K562 treated with DMSO at 1 percent for 4 hours (cell line): Measurements from ENCODE around the gene PDX1. TPM values are rescaled to one million over a fixed set of nuclear protein-coding genes. Genes with fewer than 3 reads are reported as not detected.

Experiments used
- total RNA-seq: library from RNA; unstranded; fragments of 300-600 nt; gene quantifications from 2 replicates; pipeline ENCODE4 v1.2.3, GENCODE V29; 2022; ENCODE audit not compliant: insufficient read depth

PDX1 gene
- total RNA-seq, result not detected in 2 replicates

DNA sequence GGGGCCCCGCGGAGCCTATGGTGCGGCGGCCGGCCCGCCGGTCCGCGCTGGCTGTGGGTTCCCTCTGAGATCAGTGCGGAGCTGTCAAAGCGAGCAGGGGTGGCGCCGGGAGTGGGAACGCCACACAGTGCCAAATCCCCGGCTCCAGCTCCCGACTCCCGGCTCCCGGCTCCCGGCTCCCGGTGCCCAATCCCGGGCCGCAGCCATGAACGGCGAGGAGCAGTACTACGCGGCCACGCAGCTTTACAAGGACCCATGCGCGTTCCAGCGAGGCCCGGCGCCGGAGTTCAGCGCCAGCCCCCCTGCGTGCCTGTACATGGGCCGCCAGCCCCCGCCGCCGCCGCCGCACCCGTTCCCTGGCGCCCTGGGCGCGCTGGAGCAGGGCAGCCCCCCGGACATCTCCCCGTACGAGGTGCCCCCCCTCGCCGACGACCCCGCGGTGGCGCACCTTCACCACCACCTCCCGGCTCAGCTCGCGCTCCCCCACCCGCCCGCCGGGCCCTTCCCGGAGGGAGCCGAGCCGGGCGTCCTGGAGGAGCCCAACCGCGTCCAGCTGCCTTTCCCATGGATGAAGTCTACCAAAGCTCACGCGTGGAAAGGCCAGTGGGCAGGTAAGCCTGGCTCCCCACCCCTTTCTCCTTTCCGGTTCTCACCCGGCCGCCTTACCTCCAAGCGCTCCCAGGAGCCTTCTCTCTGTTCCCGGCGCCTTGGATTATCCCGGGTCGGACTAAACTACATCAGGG lies at the start of gene PDX1:
PDX1 (plus strand) TSS at position 67 of the 743 bp plus-strand sequence; CDS start at position 206, 139 bp downstream.

DNA sequence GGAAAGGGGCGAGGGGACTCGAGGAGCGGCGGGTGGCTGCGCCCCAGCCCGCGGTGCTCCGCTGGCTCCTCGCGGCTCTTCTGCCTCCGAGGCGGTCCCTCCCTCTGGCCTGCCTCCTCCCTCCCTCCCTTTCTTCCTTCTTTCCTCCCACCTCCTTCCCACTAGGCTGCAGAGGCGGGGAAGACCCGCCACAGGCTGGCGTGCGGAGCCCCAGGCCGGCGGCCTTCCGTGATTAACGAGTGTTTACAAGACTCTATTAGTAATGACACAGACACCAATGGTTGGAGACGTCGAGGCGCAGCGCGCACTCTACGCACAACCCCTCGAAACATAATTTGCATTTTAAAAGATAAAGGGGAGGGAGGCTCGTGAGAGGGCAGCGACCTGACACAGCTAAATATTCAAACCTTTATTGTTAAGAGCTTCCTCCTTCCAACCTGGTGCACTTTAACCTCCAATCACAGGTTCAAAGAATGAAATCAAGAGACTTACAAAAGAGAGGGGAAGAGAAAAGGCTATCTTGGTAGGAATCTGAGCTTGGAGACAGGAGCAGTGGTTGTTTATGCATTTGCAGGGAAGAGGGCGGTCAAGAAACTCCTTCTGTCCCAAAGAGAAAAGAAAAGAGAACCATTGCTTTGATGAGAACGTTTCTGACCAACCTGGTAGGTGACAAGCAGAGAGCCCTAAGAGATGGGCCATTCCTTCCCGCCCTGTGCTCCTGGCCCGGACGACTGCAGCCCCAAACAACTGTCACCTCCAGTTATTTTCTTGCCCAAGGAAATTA lies 49.5 kb downstream of the PDX1 start, which contains the start of gene CDX2:
CDX2 (minus strand) TSS at position 234 of the 784 bp plus-strand sequence. CDS start 309 bp downstream, outside the sequence.

Other genes with a start within 250 kb of the PDX1 start
- gene GSX1, start 127.5 kb upstream of the PDX1 start, total RNA-seq, result not detected in 2 replicates
- gene CDX2, start 49.3 kb downstream of the PDX1 start, total RNA-seq, result not detected in 2 replicates
- not detected in 2 replicates for gene URAD, start 68.7 kb downstream of the PDX1 start, total RNA-seq
- gene FLT3, start 180.6 kb downstream of the PDX1 start, total RNA-seq, result not detected in 2 replicates
- gene PAN3, start 218.5 kb downstream of the PDX1 start, total RNA-seq, result 6.1 TPM in 2 replicates